OCI-LY3 (cell line): ENCODE measurements around the gene RBM41.

ENCODE experiments used
- H2AFZ ChIP-seq: fragments of 200-600, 300-600 bp; shearing (Covaris generic); 2 replicates; pipeline ENCODE4 v1.6.0; 2014; ENCODE audit warnings: antibody characterized with exemption, low read depth, low read length
- H3K27ac ChIP-seq: fragments of 200-600, 300-600 bp; sonication (generic); 2 replicates; pipeline ENCODE4 v1.5.1; 2014; ENCODE audit warnings: mild to moderate bottlenecking, low read length, moderate library complexity, mixed read lengths
- H3K27me3 ChIP-seq: fragments of 200-600, 300-600 bp; sonication (generic); 2 replicates; pipeline ENCODE4 v1.6.1; 2014; ENCODE audit warnings: low read depth, low read length, mixed read lengths
- H3K36me3 ChIP-seq: fragments of 200-600, 300-600 bp; sonication (generic); replicated peaks from 2 replicates; pipeline ENCODE3; 2014; ENCODE audit warnings: low read depth, low read length, mixed read lengths
- H3K4me1 ChIP-seq: fragments of 300-600, 200-600 bp; sonication (generic); 2 replicates; pipeline ENCODE4 v1.6.1; 2014; ENCODE audit warnings: low read length, mixed read lengths
- H3K4me2 ChIP-seq: fragments of 200-600, 300-600 bp; sonication (generic); 2 replicates; pipeline ENCODE4 v1.6.1; 2014; ENCODE audit warnings: low read length, mixed read lengths
- H3K4me3 ChIP-seq: fragments of 300-600, 200-600 bp; sonication (generic); 2 replicates; pipeline ENCODE4 v1.5.1; 2014; ENCODE audit warnings: antibody characterized with exemption, mild to moderate bottlenecking, low read length, moderate library complexity
- H3K79me2 ChIP-seq: fragments of 300-600, 200-600 bp; shearing (Covaris generic); 2 replicates; pipeline ENCODE4 v1.6.1; 2014; ENCODE audit warnings: mild to moderate bottlenecking, low read length, mixed read lengths
- H3K9ac ChIP-seq: fragments of 300-600, 200-600 bp; shearing (Covaris generic); 2 replicates; pipeline ENCODE4 v1.6.0; 2014; ENCODE audit warnings: mild to moderate bottlenecking, low read length, moderate library complexity
- H3K9me3 ChIP-seq: fragments of 200-600, 300-600 bp; shearing (Covaris generic); 2 replicates; pipeline ENCODE4 v1.6.1; 2014; ENCODE audit warnings: low read length, mixed read lengths; ENCODE audit not compliant: insufficient read depth
- H4K20me1 ChIP-seq: fragments of 200-600, 300-600 bp; sonication (generic); 2 replicates; pipeline ENCODE4 v1.6.1; 2016; ENCODE audit warnings: low read length, mixed read lengths; ENCODE audit not compliant: insufficient read depth
- EZH2phosphoT487 ChIP-seq: fragments of 200-600 bp; shearing (Covaris generic); IDR thresholded peaks from 2 replicates; pipeline ENCODE4 v1.6.1; 2018; ENCODE audit warnings: antibody characterized with exemption, mixed run types, low read depth
- TF ChIP-seq, protein P1 (sequence below): fragments of 200-600, 300-600 bp; sonication (generic); IDR thresholded peaks from 2 replicates; pipeline ENCODE4 v1.5.1; 2014; ENCODE audit warnings: antibody characterized with exemption, low read length, low read depth

RBM41 gene

DNA sequence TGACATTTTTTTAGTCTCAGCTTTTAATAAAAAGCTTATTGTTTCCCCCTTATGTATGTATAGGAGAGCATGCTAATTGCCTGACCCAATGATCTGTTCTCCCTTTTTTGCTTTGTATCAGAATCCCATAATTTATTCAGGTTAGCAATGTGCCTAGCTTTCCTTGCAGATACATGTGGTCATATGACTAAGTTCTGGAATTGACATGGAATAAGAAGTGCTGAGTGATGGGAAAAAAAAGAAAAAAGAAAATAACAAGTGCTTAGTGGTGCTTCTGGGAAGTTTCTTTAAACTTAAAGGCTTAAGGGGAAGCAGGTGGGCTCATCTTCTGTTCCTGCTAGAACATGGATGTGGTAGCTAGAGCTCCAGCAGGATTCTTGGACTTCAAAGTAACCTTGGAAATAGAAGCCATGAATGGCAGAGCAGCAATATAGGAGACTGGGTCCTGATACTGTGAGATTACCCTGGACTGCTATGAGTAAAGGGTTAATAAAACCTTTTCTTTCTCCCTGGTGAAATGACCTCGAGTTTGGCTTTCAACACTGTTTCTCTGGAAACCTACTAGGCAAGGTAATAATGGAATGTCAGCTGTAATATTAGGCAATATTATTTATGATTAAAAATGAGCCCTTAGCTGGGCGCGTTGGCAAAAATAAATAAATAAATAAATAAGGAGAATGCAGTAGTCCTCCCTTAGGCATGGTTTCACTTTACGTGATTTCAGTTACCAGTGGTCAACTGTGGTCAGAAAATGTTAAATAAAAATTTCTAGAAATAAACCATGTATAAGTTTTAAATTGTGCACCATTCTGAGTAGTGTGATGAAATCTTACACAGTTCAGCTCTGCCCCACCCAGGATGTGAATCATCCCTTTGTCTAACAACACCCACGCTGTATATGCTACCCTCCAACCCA, 16.7 kb upstream of the RBM41 start:
- Histone ChIP-seq H4K20me1 (no peaks in the 10 kb centered on the region), H3K79me2 (no peaks in the 10 kb centered on the region), H3K27me3 (no peaks in the 10 kb centered on the region), H2AFZ (no peak overlapping the region), H3K4me2 (no peak overlapping the region), H3K9me3 (no peaks in the 10 kb centered on the region), H3K4me3 (no peak overlapping the region), H3K9ac (no peak overlapping the region), H3K4me1 (no peaks in the 10 kb centered on the region), H3K27ac (no peak overlapping the region), H3K36me3 (no peaks in the 10 kb centered on the region)
- TF ChIP-seq, protein P1, sequence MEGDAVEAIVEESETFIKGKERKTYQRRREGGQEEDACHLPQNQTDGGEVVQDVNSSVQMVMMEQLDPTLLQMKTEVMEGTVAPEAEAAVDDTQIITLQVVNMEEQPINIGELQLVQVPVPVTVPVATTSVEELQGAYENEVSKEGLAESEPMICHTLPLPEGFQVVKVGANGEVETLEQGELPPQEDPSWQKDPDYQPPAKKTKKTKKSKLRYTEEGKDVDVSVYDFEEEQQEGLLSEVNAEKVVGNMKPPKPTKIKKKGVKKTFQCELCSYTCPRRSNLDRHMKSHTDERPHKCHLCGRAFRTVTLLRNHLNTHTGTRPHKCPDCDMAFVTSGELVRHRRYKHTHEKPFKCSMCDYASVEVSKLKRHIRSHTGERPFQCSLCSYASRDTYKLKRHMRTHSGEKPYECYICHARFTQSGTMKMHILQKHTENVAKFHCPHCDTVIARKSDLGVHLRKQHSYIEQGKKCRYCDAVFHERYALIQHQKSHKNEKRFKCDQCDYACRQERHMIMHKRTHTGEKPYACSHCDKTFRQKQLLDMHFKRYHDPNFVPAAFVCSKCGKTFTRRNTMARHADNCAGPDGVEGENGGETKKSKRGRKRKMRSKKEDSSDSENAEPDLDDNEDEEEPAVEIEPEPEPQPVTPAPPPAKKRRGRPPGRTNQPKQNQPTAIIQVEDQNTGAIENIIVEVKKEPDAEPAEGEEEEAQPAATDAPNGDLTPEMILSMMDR, result no peak
- no peak for TF ChIP-seq EZH2phosphoT487

DNA sequence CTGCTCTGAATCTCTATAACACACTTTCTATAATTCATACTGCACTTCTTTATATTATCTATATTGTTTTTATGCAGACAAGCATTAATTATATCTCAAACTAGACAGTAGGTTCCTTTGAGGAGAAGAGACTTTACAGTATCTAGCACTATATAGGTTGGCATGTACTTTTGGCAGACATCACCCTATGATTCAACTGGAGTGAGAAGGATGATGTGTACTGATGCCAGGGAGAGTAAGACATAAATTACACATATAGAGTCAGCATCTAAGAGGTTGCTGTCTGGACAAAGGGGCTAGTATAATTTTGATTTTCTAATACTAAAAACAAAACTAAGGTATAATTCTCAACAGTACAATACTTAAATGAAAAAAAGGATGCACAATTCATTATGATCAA, 5.1 kb upstream of the RBM41 start:
- Histone ChIP-seq H3K79me2 (no peaks in the 10 kb centered on the region), H3K27ac (no peak overlapping the region), H3K4me2 (no peak overlapping the region), H3K4me1 (peaks cover 5% of the 10 kb centered on the region), H3K9ac (no peak overlapping the region), H4K20me1 (no peaks in the 10 kb centered on the region), H3K9me3 (no peaks in the 10 kb centered on the region), H3K36me3 (no peaks in the 10 kb centered on the region), H3K4me3 (no peak overlapping the region), H3K27me3 (no peaks in the 10 kb centered on the region), H2AFZ (no peak overlapping the region)
- TF ChIP-seq, protein P1, result no peak
- no peak for TF ChIP-seq EZH2phosphoT487

DNA sequence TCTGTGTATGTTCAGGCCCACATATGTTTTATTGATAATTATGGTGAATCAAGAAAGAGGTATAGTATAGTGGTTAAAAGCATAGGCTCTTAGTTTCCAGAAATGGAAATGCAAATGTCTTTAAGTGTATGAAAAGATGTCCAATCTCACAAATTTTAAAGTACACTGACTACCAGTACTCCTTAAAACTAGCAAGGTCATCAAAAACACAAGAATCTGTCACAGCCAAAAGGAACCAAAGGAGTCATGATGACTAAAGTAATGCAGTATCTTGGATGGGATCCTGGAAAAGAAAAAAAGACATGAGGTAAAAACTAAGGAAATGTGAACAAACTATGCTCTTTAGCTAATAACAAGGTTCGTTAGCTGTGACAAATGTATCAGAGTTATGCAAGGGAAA, 661 bp upstream of the RBM41 start:
- Histone ChIP-seq H3K27ac (no peak overlapping the region), H3K9ac (peak overlapping the region; percentile 75), H3K4me3 (peak overlapping the region; percentile 91), H4K20me1 (no peaks in the 10 kb centered on the region), H3K4me2 (peak overlapping the region; percentile 93), H3K79me2 (peaks cover 20% of the 10 kb centered on the region), H3K27me3 (no peaks in the 10 kb centered on the region), H3K36me3 (peaks cover 23% of the 10 kb centered on the region), H2AFZ (peak overlapping the region; percentile 95), H3K9me3 (no peaks in the 10 kb centered on the region), H3K4me1 (peaks cover 11% of the 10 kb centered on the region)
- TF ChIP-seq EZH2phosphoT487, result no peak
- TF ChIP-seq, protein P1, result no peak

DNA sequence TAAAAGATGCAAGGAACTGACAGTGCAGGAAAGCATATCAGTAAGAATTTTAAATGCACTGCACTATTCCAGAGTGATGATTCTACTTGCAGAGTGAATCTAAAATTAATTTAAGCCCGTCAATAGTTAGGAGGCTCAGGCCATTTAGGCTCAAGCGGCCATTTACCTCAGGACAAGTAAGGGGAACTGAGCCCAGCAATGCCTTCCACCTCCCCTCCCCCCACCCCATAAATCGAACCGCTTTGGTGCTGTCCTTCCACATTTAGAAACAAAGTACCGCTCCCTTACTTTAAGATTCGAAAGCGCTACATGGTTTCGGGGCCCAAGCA, 665 bp downstream of the RBM41 start:
- Histone ChIP-seq H3K27me3 (no peaks in the 10 kb centered on the region), H3K9me3 (no peaks in the 10 kb centered on the region), H3K4me1 (peaks cover 11% of the 10 kb centered on the region), H4K20me1 (no peaks in the 10 kb centered on the region), H3K9ac (peak overlapping the region; percentile 75), H3K27ac (peak overlapping the region; percentile 35), H3K4me3 (peak overlapping the region; percentile 91), H3K36me3 (peaks cover 25% of the 10 kb centered on the region), H3K79me2 (peaks cover 20% of the 10 kb centered on the region), H2AFZ (peak overlapping the region; percentile 76; the same call in 1 of the 2 replicates), H3K4me2 (peak overlapping the region; percentile 93)
- TF ChIP-seq EZH2phosphoT487, result no peak
- TF ChIP-seq, protein P1, result no peak
